ENCODE results near the gene MC4R.
"Not testable (repeated sequence)": the region's sequence is repeated elsewhere in the genome, so short reads cannot be mapped to it uniquely, and the experiment has no call there.

The MC4R gene

DNA sequence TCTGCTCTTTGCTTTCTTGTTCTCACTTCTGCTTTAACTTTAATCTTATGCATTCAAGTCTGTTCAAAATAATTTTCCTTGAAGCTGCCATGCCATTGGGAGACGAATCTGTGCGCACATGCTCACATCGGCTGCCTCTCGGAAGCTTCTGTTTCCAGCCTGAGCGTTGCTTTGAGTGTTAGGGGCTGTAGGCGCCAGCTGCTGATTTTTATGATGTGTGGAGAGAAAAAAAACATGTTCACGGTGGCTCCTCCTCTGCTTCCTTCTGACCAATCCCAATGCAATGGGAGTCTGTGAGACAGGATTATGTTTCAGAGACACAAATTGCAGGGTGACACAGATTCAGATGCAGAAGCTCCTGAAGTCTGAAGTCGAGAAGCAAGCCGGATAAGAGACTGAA, at the start of gene MC4R:
MC4R (minus strand) TSS at position 180 of the 400 bp plus-strand sequence. CDS start 426 bp downstream, outside the sequence.
- no peak for DNase-seq (ENCODE audit: low read depth in 2 of 2)

DNA sequence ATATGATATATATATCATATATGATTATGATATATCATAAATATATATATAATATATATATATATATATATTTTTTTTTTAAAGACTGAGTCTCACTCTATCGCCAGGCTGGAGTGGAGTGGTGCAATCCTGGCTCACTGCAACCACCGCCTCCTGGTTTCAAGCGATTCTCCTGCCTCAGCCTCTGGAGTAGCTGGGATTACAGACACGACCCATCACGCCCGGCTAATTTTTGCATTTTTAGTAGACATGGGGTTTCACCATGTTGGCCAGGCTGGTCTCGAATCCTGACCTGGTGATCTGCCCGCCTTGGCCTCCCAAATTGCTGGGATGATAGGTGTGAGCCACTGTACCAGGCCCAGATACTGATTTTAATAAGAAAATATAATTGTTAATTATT, 49.7 kb upstream of the MC4R start:
- not testable (repeated sequence) for DNase-seq (ENCODE audit: low read depth in 2 of 2)

DNA sequence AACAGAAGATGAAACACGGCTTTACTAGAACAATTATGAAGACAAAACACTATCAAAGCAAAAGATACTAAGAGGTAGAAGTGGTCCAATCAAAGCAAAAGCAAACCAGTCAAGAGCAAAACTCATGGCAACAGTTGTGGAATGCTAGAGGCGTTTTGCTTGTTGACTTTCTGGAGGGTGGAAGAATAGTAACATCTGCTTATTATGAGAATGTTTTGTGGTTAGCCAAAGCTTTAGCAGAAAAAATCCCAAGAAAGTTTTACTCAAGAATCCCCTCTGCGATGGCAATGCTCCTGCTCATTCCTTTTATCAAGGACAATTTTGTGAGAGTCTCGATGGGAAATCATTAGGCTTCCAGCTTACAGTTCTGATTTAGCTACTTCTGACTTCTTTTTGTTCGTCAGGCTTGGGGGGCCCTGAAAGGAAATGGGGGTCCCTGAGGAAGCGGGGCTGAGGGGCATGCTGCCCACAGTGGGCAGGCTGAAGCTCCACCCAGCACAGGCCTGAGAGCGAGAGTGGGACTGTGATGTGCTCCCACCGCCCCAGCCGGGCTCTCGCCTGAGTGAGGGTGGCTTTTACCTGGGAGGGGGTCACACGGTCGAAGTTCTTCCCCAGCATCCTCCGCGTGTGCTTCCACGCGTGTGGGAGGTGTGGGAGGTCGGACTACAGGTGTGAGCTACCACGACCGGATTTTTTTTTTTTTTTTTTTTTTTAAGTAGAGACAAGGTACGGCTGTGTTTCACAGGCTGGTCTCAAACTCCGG, 49.0 kb upstream of the MC4R start:
- no peak for DNase-seq (ENCODE audit: low read depth in 2 of 2)

DNA sequence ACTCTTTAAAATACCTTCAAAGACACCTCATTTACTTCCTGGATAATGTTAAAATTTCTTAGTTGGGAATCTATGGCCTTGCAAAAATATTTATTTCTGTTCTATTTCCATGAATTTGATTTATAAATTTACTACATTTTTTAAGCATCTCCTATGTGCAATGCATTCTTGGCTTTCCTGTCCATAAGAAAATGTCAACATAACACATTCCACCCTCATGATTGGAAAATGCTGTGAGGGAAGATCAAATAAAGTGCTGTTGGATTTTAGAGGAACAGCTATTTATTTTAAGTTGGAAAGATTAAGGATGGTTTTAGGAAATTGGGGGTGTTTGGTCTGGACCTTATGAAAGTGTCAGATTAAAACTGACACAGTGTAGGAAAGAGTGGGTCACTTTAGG, 45.4 kb upstream of the MC4R start:
- no peak for DNase-seq (ENCODE audit: low read depth in 2 of 2)

DNA sequence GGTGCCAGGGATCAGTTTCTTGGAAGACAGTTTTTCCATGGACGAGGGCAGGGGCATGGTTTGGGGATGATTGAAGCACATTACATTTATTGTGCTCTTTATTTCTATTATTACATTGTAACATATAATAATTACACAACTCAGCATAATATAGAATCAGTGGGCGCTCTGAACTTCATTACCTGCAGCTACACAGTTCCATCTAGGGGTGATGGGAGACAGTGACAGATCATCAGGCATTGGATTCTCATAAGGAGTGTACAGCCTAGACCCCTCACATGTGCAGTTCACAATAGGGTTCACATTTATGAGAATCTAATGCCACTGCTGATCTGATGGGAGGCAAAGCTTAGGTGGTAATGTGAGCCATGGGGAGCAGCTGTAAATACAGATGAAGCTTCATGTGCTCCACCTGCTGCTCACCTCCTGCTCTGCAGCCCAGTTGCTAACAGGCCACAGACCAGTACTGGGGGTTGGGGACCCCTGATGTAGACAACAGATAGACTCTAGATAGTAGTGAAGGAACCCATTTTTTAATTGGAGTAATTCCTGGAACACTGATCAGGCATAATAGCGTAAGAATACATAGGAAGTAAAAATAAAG, 41.5 kb upstream of the MC4R start:
- no peak for DNase-seq (ENCODE audit: low read depth in 2 of 2)

DNA sequence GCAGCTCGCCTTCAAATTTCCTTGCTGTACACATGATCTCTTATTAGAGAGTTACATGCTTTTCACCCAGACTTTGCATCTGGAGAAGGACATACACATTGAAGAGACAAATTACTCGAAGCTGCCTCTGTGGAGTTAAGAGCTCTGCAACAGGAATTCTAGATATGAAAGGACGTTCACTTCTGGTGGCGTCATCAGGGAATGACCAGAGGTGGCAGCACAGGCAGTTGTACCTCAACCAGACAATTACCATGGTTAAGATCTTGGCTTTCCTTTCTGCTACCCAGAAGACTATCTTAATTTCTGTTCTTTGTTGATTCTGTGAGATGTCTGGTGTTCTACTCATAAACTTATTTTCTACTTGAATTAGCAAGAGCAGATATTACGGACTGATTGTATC, 39.1 kb upstream of the MC4R start:
- no peak for DNase-seq (ENCODE audit: low read depth in 2 of 2)

DNA sequence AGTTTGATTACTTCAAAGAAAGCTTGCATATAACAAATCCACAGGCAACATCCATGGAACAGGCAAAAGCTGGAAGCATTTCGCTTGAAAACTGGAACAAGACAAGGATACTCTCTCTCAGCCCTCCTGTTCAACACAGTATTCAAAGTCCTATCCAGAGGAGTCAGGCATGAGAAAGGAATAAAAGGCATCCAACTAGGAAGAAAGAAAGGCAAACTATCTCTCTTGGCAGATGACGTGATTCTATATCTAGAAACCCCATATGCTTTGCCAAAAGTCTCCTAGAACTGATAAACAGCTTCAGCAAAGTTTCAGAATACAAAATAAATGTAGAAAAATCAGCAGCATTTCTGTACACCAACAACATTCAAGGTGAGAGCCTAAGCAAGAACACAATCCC, 34.1 kb upstream of the MC4R start:
- no peak for DNase-seq (ENCODE audit: low read depth in 2 of 2)

DNA sequence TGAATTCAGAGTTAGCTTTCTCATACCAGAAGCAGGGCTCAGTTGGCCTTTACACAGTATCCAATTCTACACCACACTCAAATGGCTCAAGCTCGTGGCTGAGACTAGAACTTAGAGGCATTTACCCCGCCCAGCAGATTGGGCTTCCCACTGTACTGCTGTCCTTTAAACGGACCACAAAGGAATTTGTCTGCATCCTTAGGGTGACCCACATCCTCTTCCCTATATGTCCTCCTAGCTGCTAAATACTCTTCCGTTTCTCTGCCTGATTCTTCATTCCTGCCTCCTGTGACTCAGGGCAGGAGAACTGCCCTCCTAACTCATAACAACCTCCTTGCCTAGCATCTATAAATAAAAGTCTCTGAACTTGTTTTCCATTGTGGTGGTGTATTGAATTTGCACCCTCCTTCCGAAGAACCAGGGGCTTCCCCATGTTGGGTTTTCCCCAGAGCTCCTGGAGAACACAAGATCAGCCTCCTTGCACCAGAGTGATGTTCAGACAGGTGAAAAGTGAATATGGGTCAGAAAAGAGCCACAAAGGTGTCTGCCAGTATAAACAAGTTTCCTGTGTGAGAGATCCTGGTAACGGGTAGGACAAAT, 32.0 kb upstream of the MC4R start:
- DNase-seq (ENCODE audit: low read depth in 2 of 2) = no peak

DNA sequence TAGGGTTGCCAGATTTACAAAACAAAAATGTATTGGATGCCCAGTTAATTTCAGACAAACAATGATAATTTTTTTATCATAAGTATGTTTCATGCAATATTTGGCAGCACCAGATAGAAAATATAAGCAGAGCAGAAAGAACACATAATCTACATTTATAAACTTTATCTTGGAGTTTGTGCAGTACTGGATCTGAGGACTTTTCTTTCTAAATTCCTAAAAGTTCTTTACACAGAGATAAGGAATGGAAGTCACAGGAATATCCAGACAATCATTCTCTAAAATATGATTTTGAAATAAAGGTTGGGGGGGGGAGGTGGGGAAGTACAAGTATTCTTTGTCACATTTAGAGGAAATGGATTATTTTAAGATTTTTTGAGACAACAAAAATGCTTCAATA, 28.8 kb upstream of the MC4R start:
- no peak for DNase-seq (ENCODE audit: low read depth in 2 of 2)

DNA sequence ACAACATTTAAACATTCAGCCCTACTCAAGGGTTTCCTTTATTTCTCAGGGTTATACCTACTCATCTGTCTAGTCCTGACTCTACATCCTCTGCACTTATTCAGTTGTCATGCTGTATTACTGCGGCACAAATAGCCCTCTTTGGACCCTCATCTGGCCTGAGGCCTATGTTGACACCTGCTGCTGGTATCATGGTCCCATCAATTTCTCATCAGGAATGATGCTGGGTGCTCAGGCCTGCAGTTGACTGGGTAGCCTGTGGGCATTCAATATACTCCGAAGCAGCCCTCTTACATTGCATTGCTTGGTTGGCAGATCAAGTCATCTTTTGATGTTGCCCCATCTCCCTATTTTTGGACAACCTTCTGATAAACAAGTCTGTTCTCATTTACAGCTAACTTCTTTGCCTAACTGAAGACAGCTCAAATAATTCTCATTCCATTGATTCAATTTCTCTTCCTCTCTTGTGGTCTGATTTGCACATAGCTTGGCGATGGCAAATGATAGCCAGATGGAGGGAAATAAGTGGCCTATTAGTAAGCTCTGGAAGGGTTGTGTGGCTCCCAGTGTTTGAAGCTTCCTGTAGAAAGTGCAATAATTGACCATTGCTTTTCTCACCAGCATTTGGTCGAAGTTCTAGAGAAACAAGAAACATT, 19.1 kb upstream of the MC4R start:
- no peak for DNase-seq (ENCODE audit: low read depth in 2 of 2)

DNA sequence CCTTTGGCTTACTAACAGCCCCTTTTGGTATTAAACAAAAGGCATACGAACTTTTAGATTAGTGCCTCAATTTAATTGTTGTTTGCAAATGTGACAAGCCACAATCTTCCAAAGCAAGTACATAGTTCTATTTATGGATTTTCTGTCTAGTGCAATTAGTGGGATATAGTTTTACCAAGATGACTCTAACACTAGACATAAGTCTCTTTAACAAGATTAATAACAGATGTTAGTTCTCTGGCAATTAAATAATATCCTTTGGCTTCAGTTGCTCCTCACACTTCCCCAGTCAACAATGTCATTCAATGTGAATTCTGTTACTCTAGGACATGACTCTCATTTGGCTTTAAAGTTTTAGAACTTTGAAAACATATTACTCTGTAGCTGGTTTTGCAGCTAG, 16.7 kb upstream of the MC4R start:
- DNase-seq (ENCODE audit: low read depth in 2 of 2) = no peak

DNA sequence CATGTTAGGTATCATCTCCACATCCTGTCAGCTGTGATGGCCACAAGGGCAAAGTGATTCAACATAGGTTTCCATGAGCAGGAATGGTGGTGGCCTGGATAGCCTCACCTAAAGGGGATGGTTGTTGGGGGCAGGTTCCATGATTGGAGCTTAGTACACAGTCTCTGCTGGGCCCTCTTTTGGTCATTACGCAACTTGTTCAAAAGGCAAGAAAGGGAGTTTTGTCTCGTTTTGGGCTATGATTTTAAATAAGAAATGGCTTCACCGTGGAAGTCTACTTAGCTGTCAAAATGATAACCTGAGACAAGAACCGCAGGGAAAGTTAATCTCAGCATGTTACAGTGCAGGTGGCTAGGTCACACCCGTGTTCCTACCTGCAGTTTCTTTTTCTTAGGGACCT, 13.1 kb upstream of the MC4R start:
- no peak for DNase-seq (ENCODE audit: low read depth in 2 of 2)

DNA sequence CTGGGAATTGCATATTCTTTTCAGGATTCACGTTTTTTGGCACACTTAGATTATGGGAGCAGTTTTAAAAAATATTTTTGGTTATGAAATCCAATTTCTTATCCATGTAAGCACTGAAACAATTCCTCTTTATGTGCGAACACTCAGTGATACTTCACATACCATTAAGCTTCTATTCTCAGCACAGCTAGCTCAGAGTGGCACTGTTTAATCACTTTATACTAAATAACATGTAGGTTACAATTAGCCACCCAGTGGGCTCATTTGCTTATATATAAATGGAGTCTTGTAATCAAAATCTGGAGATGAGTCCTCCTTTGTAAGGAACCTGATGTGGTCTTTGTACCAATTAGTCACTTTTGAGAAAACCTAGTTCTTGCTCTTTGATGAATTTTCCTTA, 11.3 kb upstream of the MC4R start:
- DNase-seq (ENCODE audit: low read depth in 2 of 2) = no peak

DNA sequence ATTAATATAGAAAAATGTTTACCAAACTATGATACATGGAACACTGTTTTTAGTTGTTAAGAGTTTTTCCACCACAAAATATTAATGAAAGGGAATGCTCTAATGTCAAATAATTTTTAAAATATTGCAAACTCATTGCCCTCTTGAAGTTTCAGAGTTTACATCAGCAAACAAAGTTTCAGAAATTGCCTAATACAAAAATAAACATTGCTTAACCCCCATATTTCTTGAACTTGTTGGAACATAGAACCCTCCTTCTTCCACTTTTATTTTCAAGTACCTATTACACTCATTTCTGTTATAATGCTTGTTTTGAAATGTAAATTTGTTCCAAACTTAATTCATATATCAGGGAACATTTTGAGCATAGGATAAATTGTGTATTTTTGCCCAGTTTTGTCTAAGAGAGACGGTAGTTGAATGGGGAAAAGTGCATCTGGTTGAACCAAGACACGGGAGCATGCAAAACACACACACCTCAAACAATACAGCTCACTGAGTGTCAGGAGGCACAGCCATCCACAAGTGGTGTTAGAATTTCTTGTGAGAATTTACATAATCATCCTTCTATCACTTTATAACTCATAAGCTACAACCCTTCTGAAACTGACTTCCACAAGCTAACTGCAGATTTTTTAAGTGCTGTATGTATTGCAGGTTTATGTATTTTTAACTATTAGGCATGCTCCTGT, 5.3 kb upstream of the MC4R start:
- no peak for DNase-seq (ENCODE audit: low read depth in 2 of 2)

DNA sequence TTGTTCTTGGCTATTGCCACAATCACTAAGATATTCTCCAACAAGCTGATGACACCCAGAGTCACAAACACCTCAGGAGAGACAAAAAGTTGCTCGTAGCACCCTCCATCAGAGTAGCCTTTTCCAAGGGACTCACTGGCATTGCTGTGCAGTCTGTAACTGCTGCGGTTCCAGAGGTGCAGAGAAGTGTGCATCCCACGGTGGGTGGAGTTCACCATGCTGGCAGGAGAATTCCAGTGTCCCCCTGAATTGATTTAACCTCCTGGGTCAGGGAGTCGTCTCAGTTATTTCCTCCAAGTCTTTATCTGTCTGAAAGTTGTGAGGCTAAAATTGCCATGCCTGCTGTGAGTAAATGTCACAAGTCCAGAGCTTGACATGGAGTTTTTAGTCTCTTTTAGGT, 443 bp downstream of the MC4R start:
- no peak for DNase-seq (ENCODE audit: low read depth in 2 of 2)

DNA sequence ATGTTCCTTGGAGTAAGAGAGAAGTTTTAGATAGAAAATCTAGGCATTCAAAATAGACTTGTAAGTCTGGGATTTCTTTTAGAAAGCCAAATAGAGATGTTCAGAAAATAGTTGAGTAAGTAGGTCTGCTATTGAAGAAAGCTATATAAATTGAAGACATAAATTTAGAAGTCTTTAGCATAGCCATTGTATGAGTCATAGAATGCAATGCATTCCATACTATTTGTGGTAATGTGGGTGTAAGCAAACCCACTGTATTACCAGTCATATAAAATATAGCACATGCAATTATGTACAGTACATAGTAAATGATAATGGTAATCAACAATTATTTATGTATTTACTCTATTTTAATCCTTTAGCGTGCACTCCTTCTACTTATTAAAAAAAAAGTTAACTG, 14.1 kb downstream of the MC4R start:
- no peak for DNase-seq (ENCODE audit: low read depth in 2 of 2)

DNA sequence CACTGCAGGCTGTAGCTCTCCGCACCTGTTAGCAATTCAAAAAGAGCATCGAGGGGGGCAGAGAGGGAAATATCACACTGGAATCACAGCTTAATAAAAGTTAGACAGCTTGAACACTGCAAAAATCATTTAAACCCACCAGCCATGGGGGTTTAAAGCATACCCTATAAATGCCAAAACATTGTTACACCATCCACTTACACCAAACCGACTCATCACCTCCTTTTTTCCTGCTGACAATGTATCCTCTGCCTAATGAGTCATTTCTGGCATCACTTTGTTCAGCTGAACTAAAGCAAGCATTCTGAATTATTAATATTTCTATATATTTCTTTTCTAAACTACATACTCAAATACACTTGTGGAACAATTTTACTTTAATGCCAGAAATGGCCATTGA, 21.6 kb downstream of the MC4R start:
- DNase-seq (ENCODE audit: low read depth in 2 of 2) = no peak

DNA sequence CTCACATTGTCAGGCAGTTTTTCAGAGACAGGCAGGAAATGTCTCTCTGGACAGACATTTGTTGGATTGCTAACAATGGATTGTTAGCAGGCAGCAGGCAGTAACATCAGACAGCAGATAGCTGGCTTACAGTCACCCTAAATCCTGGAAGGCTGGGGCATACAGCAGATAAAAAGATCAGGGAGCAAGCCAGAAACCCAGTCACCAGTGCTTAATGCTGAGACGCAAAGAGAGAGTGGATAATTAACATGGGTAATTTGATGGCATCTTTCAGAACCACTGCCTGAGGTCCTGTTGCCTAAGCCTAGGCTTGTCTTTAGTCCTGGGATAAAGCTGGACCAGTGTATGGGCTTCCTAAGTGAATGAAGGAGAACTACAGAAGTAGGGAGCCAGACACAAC, 22.4 kb downstream of the MC4R start:
- DNase-seq (ENCODE audit: low read depth in 2 of 2) = no peak

DNA sequence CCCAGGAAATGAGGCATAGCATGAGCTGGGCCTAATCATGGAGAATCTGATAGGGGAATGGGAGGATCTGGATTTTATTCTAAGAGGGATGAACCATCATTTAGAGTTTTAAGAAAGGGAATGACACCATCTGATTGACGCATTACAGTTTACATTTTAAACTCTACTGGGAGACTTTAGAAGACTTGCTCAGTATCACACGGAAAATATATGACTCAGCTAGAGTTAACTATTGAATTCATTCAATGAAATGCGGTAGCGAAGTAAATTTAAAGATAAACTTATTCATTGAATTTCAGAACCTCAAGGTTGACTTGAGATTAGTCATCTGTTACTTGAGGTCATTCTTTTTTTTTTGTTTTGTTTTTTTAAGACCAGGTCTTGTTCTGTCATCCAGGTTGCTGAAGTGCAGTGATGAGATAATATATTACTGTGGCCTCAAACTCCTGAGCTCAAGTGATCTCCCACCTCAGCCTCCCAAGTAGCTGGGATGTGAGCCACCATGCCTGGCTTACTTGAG, 25.0 kb downstream of the MC4R start:
- no peak for DNase-seq (ENCODE audit: low read depth in 2 of 2)

DNA sequence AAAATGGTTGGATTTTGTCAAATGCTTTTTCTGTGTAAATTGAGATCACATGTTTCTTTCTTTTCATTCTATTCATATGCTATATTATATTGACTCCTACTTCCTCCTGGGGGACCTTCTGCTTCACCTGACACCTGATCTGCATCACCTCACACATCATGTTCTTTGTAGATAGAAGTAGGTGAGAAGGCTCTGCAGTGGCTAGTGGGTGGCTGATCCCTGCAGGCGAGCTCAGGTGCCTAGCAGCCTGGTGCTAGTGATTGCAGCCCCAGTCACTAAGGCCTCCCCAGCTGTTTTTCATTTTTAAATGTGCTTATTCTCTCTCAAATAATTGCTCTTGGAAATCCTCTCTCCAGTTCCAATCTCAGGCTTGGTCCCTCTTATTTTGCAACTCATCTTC, 33.6 kb downstream of the MC4R start:
- no peak for DNase-seq (ENCODE audit: low read depth in 2 of 2)

DNA sequence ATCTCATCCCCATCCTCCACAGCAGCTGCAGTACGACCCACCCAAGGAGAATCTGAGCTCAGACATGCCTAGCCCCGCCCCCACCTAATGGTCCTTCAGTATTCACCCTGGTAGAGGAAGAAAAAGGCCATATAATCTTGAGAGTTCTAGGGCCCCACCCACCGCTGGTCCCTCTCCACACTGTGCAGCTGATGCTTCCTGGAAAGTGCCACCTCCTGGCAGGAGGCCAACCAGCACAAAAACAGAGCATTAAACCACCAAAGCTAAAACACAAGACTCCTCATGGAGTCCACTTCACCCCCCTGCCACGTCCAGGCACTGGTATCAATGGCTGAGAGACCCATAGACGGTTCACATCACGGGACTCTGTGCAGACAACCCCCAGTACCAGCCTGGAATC, 40.7 kb downstream of the MC4R start:
- DNase-seq (ENCODE audit: low read depth in 2 of 2) = no peak

DNA sequence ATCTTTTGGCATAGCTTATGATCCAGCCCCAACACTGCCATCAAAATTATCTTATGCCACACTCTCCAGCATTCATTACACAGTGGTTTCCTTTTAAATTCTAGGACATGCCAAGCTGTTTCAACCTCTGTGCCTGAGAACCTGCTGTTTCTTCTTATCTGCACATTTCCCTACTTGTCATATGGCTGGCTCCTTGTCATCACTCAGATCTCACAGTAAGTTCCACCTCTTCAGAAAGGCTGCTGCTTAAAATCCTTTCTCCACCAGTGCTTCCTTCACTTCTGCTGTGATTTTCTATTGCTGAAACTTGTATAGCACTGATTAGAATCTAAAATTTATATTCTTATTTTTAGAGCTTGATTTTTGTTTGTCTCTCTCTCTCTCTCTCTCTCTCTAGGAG, 43.4 kb downstream of the MC4R start:
- no peak for DNase-seq (ENCODE audit: low read depth in 2 of 2)
